Posterior cingulate gyrus (tissue), 11 donors: ENCODE data around the gene MFSD6.
"Not testable (repeated sequence)": the region's sequence is repeated elsewhere in the genome, so short reads cannot be mapped to it uniquely, and the experiment has no call there.

Source experiments
- DNase-seq, 10 donors: peaks; one replicate each; pipeline versions ENCODE4 v3.0.0 to v3.0.0-alpha.2; 2020 to 2021; ENCODE audit warnings: mixed read lengths in 3 of 10
- intact Hi-C: fragments of 100-400 bp; cut with DNase I; formaldehyde crosslinking; loops from one replicate; pipeline ENCODE4 v1.15.1; 2023

The MFSD6 gene

DNA sequence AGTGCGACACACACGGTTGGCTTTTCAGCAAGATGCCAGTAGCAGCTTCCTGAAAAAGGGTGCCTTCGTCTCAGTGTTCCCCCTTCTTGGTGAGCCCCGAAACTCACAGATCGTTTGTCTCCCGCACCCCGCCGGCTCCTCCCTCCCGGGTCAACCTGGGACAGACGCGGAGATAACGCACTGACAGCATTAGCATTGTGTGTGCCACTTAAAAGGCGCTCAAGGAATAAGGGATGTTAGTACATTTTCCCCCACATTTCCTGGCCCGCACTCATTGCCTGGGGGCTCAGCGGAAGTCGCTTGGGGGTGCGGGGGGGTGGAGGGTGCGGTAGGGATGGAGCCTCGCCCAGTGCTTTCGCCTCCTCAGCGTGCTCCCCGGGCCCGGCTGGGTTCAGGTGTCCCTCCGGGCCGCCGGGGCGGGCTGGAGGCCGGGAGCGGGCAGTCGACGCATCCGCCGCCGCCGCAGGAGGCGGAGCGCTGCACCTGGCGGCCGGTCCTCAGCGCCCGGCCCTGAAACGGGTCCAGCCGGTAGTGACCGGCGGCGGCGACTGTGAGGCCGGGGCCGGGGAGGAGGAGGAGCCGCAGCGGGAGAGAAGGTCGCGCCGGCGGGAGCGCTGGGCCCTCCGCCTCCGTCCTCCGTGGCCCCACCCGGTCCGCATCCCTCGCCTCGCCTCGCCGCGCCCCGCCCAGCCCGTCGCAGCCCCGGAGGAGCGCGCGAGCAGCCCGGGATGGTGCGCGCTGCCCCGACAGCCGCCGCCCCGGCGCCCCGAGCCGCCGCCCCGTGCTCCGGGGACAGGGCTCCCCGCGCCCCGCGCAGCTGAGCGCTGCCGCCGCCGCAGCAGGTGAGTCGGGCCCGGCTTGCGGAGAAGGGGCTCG lies at the start of gene MFSD6:
MFSD6 (plus strand) TSS at position 694 of the 876 bp plus-strand sequence. CDS start 27,675 bp downstream, outside the sequence.
- intact Hi-C loops: loop anchor here (5.0 to 10.0 kb wide), 2 partner anchors 63 to 74 kb away; partner anchors contain the start of gene INPP1
- peak; percentile 29 to 94 (median 54) for DNase-seq

DNA sequence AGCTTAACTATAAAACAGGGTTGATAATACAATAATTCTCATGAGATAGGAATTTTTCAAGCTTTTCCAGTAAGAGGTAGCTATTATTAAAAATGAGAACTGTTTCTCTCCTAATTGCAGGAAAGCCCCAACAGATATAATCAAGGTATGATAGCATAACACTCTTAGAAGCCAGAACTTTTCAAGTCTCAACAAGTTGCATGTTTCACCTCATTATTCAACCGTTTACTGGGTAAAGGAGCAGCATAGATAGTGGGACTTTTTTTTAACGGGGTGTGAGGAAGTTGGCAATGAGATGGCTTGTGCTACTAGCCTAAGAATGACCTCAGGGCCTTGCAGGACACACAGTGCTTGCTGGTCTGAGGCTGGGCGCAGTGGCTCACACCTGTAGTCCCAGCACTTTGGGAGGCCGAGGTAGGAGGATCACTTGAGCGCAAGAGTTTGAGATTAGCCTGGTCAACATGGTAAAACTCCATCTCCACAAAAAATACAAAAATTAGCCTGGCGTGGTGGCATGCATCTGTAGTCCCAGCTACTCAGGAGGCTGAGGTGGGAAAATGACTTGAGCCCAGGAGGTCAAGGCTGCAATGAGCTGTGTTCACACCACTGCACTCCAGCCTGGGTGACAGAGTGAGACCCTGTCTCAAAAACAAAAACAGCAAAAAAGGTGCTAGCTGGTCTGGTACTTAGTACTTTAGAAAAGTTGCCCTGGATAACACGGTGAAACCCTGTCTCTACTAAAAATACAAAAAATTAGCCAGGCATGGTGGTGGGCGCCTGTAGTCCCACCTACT lies 49.3 kb upstream of the MFSD6 start:
- intact Hi-C loops, DNase-seq: not testable (repeated sequence)

DNA sequence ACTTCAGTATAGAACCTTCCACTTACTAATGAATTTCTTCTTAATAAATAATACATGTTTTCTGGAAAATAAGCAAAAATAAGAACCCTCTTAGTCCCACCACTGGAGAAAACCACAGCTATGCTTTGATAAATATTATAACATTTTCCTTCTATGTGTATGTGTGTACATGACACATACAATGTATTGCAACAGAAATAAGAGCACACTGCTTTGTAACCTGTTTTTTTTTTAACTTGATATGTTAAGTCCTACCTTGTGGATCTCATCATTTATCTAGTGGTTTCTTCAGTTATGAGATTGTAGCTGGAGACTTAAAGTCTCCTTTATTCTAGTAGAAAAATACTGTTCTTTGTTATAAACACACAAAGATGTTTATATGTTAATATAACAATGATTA lies 47.6 kb upstream of the MFSD6 start:
- intact Hi-C loops: no loop called here
- no peak for DNase-seq

DNA sequence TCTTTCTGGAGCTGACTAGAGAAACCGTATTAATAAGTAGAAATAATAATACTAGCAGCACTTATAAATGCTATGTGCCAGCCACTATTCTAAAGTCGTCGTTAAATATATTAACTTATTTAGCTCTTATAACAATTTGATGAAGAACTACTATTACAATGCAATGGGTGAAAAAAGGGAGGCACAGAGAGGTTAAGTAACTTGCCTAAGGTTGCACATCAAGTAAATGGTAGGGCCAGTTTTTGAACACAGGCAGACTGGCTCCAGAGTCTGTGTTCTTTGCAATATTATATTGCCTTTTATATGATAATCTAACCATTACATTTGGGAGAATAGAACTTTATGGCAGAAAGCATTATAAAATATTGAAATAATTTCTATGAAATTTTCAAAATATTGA lies 47.2 kb upstream of the MFSD6 start:
- DNase-seq: no peak
- intact Hi-C loops: no loop called here

DNA sequence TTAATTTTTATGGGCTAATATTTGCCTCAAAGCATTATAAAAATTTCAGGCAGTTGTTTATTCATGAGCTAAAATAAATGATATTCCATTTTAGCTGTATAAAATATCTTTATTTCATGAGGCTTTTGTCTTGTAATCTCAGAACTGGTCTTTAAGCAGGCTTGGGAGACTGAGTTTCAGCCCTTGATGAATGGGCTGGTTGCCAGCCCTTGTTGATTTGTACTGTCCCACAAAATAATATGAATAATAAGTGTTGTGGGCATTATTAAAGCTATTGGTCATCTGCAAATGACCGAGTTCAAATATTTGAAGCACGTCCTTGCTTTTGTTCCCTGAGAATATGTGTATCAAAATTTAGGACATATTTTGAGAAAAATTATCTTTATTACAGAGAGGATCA lies 46.6 kb upstream of the MFSD6 start:
- intact Hi-C loops: no loop called here
- no peak for DNase-seq

DNA sequence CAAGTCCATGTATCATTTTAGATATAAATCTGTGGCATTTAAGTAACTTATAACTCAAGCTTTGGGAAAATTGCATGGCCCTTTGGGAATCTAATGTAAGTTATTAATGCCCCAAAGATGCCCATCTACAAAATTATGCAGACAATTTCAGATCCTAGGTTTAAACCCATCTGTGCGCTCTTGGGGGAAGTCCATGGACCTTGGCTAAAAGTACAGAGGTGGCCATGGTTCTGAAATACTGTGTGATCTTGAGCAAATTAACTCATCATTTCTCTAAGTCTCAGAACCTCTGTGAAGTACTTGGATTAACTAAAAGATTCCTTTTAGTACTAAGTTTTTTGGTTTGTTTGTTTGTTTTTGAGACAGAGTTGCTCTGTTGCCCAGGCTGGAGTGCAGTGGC lies 45.3 kb upstream of the MFSD6 start:
- no peak for DNase-seq
- intact Hi-C loops: no loop called here

DNA sequence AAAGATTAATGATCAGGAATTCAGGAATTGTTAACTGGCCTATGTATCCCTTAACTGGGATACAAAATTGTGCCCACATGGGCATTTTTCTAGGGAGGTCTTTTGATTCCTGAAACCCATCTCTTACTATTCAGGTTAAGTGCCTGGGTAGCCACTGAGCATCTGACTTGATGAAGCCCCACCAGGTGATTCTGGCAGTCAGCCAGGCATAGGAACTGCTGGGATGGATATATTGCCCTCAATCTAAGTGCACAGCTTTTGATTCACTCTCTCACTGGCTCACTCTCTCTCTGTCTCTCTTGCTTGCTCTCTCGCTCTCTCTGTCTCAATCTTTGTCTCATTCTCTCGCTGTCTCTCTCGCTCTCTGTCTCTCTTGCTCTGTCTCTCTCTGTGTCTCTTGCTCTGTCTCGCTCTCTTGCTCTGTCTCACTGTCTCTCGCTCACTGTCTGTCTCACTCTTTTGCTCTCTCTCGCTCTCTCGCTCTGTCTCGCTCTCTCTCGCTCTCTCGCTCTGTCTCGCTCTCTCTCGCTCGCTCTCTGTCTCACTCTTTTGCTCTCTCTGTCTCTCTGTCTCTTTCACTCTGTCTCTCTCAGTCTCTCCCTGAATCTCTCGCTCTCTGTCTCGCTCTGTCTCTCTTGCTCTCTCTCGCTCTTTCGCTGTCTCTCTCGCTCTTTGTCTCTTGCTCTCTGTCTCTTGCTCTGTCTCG lies 42.5 kb upstream of the MFSD6 start:
- no peak for DNase-seq
- intact Hi-C loops: no loop called here

DNA sequence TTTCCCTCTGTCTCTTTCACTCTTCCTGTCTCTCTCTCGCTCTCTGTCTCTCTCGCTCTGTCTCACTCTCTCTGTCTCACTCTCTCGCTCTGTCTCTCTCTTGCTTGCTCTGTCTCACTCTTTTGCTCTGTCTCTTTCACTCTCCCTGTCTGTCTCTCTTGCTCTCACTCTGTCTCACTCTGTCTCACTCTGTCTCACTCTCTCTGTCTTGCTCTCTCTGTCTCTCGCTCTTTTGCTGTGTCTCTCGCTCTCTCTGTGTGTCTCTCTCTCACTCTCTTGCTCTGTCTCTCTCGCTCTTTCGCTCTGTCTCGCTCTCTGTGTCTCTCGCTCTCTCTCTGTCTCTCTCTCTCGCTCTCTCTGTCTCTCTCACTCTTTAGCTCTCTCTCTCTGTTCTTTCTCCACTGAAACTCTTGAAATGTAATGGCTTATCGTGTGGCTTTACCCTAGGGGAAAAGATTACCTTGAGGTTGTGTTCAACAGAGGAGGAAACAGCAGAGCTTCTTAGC lies 41.9 kb upstream of the MFSD6 start:
- no peak for DNase-seq
- intact Hi-C loops: no loop called here

DNA sequence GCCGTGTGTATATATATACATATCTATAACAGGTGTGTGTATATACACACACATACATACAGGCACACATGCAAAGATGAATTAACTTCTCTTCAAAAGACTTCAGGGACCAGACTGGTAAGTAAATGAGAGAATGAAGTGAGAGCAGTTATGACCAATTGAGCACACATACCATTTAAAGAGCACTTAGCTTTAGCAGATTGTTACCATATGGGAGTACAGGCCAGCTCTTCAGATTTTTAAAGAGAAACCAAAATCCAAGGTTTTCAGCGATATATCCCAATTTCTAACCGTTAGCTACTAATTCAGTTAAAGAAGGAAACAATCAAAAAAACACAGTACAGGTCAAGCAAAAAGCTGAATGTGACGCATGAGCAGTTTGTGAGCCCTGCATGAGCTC lies 41.1 kb upstream of the MFSD6 start:
- no peak for DNase-seq
- intact Hi-C loops: no loop called here

DNA sequence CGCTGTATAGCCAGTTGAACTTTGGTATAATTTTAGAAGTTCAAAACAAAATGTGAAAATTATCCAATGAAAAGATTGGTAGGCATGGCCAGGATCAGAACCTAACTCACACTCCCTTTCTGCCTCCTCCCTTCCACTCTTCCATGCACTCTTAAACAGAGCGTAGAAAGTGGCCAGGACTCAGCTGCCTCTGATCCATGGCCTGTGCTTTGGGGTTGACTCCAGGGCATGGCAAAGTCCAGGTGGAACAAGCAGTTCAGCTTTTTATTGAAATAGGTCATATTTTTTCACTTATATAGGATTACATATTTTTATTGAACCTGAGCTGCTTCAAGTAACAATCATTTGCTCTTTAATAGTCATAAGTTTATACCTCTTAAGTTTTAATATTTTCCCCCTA lies 38.5 kb upstream of the MFSD6 start:
- intact Hi-C loops: no loop called here
- DNase-seq: no peak

DNA sequence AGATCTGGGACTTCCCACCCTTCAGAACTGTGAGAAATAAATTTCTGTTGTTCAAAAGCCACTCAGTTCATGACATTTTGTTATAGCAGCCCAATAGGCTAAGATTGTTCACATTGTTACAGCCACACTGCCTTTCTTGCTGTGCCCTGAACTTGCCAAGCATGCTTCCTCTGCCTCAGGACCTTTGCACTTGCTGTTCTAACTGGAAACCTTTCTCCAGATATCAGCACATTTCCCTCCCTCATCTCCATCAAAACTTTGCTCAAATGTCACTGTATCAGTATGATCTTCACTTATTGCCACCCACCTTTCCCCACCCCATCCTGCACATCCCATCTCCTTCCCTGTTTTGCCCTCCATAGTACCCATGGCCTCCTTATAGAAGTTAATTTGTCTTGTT lies 32.1 kb upstream of the MFSD6 start:
- intact Hi-C loops: no loop called here
- DNase-seq: no peak

DNA sequence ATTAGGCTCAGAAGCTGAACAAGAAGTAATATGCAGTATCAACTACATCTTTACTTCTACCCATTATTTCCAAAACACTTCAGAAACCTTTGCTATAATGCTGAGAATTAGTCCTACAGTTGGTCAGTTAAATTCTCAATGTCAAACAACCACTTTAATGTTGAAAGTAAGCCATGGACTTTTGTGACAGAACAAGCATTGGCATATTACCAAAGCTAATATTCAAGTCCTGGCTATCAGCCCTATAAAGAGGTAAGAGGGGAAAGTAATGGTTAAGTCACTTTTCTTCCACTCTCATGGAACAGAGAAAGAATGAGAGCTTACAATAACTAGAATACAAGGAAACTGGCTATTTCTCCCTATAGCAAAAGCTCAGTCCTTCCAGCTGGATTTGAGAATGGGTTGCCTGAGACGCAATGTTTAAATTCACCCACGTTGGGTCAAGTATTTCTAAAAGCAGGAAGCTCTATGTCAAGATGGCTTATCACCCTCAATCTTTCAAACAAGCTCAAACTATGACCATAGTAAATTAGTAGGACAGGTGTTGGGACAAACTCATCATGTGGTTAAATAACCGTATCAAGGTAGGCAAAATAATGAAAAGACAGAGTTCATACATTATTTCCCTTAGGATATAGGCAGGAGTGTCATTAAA lies 31.4 kb upstream of the MFSD6 start:
- intact Hi-C loops: no loop called here
- no peak for DNase-seq

DNA sequence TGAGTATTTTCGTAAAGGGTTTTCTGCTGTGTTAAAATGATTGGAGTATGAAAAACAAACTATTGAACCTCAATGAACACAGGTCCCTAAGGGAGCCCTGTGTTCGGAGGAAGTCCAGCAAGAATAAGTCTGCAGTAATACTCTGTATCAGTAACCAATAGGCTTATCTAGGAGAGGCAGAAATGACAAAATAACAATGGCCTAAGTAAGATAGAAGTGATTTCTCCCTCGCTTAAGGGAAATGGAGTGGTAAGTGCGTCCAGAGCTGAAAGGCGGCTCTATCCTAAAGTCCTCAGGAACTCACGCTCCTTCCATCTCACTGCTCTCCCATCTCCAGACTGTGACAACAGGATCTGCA lies 29.3 kb upstream of the MFSD6 start:
- intact Hi-C loops: no loop called here

DNA sequence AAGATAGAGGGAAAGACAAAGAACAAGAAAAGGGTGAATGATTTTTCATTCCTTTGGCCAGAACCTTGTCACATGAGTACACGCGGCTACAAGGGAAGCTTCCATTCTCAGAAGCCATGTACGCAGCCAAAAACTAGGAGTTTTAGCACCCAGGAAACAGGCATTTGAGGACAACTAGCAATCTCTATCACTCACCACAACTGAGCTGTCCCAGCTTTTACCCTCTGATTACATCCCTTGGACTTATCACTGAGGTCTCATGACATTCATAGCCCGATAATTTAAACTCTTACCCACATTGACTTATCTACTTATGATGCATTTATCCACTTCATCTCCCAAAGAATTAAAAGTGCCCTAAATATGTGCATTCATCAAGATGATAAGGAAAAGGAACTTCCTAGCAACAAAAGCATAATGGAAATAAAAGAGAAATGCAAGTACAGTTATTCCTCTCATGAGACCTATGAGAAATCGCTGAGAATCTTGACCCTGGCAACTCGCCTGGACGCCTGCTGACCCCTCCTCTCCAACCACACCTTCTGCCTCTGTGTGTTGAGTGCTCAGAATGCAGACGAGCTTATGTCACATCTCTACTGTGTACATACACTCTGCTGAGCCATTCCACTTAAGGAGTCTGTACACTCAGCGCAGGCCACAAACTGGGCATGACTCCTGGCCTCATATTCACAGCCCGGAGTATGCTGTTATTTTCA lies 28.7 kb upstream of the MFSD6 start:
- DNase-seq: no peak
- intact Hi-C loops: no loop called here

More for the DNA sequence above, 29.3 kb upstream of the MFSD6 start:
- DNase-seq: no peak

DNA sequence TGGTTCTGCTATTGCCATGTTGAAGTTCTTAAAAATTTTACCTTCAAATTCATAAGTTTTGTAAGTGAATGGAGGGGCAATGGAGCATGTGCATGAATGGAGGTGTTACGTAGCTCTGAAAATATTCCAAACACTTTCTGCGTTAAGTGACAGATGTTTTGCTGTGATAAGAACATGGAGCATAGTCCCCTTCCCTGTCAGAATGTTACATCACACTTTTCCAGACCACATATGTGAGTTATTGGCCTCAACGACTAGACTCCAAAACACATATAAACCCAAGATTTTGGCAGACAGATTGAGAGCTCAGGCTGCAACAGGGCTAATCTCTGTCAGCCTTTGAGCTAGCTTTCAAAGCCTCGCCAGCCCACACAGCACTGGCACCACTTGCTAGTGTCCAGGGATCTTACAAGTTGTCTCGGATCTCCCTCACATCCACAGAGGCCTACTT lies 27.2 kb upstream of the MFSD6 start:
- DNase-seq: no peak
- intact Hi-C loops: loop anchor here (5.0 kb wide), 1 partner anchor 131 kb away; no protein-coding TSS in a partner anchor

DNA sequence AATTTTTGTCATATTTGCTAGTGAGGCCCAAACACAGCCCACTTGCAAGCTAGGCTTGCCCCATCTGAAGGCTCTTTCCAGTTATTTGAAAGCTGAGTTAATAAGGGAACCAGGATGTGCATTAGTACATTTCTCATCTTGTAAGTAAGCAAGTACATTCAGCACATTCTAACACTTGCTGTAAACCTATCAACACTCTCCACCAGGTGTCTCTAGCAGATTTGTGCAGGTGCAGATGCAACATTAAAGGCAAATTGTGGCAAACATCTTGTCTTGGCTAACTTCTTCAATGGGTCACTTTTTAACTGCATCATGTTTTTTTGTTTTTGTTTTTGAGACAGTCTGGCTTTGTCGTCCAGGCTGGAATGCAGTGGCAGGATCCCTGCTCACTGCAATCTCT lies 25.3 kb upstream of the MFSD6 start:
- intact Hi-C loops: loop anchor here (5.0 kb wide), 1 partner anchor 129 kb away; no protein-coding TSS in a partner anchor
- DNase-seq: no peak

DNA sequence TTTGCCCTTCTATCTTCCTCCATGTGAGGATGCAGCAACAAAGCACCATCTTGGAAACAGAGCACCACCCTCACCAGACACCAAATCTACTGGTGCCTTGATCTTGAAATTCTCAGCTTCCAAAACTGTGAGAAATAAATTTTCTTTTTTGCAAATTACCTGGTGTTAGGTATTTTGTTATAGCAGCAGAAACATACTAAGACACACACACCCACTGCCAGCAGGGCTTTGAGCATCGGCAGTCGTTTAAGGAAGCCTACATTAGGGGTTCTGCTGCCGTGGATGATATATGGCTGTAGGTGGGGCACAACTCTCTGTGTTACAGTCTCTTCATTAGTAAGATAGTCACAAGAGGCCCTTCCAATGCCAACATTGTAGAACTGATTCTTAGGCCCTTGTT lies 20.7 kb upstream of the MFSD6 start:
- intact Hi-C loops: no loop called here
- no peak for DNase-seq

DNA sequence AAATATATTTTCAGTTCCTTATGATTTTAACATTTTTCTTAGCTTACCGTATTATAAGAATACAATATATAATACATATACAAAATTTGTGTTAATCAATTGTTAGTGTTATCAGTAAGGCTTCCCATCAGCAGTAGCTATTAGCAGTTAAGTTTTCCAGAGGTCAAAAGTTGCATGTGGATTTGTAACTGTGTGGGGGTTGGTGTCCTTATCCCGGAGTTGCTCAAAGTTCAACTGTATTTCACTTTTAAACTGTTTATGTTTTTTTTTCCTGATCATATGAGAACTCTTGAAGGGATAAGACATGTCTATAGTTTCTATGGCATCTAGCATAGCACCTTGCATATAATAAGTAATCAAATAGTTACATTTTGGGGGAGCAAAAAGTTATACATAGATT lies 11.9 kb upstream of the MFSD6 start:
- no peak for DNase-seq
- intact Hi-C loops: no loop called here

DNA sequence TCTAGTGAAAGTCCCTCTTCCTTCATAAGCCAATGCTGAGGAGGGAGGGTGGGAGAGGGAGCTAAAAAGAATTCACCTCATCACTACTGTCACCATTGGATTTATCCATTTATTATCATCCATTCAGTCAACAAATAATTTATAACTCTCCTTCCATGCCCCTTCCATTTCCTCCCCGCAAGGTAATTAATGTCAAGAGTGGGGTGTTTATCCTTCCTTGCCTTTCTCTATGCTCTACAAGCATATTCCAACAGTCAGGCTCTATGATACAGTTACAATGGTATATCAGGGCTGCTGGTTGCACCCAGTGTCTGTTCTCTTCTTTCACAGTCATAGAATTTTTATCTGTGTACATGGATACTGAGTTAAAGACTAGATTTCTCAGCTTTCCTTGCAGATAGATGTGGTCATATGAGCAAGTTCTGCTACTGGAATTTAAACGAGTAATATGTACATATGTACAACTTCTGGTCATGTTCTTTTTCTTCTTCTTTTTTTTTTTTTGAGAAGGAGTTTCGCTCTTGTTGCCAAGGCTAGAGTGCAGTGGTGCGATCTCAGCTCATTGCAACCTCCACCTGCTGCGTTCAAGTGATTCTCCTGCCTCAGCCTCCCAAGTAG lies 5.1 kb upstream of the MFSD6 start:
- intact Hi-C loops: loop anchor here (10.0 kb wide), 1 partner anchor 58 kb away; the partner anchor contains the start of gene INPP1
- no peak for DNase-seq
